NCI-H345 treated with DMSO at 0.1 percent for 48 hours (cell line): Measurements from ENCODE around the gene VPS39.

Experiments used
- DNase-seq: peaks from one replicate; lab custom pipeline; 2025; ENCODE audit not compliant: unreplicated experiment; lab: John Stamatoyannopoulos, UW

VPS39 gene

DNA sequence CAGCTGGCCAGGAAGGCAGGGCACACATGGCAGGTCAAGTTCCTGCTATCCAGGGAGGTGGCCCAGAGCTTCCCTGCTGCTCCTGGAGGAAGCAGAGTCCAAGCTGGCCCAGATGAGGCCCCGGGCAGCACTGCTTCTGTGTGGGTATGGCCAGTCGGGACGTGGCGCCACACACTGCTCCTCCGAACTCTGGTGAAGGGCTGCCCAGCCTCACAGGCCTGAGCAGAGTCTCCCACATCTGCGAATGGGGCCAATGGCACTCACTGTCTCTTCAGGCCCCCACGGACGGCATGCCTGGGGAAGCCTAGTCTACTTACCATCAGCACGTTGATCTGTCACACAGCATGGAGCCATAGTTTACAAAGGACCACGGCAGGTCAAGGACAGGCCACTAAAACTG lies 49.2 kb downstream of the VPS39 start:
- no peak for DNase-seq

DNA sequence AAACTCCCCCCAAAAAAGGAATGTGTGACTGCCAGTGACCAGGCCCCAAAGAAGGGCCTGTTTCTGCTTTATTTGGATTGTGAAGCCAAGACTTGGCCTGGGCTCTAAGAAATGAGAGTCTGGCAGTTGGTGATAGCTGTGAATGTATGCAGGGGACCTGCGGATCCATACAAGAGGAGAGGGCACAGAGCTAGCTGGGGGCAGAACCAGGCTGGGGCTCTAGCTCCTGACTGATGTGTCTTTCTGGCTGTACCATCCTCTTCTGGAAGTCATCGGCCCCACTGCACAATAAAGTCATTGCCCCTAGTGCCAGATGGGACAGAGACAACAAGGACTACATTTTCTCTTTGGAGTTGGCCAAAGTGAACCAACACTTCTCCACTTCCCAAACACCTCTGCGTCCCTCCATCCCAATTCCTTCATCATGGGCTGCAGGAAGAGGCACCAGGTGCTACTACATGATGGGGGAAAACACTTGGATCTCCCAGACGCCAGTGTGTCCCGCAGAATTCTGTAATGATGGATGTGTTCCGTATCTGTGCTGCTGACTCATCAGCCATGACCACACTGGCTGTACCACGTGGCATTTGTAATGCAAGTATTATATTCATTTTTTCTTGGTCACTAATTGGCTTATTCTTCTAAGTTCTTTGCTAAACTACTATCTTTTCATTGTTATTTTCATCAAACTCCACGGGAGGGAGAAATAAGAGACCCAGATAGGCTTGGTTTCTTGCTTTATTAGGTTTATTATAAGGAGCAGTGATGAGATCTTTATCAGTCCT lies 49.9 kb downstream of the VPS39 start:
- DNase-seq = no peak

DNA sequence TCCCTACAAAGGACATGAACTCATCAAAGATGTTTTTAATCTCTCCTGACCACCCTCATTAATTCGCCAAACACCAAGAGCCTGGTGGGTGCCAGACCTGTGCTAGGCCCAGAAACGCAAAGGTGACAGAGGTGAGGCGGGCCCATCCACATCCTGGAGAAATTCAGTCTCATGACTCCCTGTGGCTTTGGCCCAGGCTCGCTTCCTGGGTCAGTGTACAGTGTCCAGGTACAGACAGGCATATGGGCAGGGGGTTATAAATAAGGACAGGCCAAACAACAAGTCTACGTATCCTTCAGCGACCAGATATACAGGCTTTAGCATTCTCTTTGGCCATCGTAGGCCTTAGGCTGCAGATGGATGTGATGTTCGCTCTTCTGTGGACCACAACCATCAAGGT lies 50.7 kb downstream of the VPS39 start:
- no peak for DNase-seq

DNA sequence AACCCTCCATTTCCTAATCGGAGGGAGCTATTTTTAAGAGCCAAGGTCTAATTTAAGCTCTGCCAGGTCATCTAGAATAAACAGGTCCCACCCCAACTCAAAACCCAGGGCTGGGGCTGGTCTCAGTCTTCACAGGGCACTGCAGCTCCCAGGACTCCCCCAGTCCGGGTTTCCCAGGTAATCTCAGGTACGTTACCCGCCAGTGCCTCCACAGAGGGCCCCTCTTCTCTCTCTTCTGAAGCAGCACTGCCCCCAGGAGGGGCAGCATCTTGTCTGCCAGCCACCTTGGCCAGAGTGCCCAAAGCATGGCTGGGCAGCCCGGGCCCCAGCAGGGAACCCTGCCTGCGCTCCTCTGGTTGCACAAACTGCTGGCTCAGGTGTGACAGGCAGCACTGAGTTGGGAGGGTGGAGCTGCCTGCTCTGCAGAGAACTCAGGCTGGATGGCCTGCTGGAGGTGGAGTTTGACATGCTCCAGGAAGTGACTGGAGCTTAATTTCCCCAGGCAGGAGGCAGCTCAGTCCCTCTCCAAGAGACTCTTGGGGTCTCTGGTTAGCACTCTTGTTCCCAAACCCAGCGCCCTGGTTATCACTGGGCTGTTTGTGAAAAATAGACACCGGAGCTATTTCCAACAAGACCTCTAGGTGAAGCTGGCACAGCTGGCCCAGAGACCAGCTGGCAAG lies 51.7 kb downstream of the VPS39 start, which contains the start of gene PLA2G4F:
TSS of gene PLA2G4F (minus strand) at position 394 of the 680 bp plus-strand sequence. CDS start at position 307, 87 bp downstream.
- DNase-seq = no peak

DNA sequence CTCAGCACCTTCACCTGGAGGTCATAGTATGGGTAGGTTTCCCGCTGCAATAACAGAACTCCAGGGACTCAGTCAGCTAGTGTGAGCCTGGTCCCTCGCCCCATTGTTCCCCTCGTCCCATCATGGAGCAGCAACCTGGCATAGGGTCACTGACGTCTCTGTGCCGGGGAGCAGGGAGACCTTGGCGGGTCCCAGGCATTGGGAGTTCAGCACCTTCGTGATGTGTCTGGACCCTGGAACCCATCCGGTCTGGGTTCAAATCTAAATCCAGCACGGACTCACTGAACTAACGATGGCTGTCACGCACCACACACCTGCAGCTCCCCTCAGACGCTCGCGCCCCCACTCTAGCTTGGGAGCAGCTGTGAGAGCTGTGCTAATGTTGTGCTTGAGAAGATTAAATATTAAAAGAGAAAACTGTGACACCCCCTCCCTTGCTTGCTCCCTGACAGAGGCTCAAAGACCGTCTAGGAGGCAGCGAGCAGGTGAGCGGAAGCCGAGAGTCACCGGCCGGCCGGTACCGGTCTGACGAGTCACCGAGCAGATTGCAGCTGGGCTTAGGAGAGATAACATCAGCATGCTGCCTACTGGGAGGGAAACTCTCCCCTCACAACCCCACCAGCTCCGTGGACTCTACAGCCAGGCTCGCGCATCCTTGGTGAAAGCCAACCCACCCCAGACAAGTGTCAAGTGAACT lies 52.4 kb downstream of the VPS39 start:
- DNase-seq = no peak

DNA sequence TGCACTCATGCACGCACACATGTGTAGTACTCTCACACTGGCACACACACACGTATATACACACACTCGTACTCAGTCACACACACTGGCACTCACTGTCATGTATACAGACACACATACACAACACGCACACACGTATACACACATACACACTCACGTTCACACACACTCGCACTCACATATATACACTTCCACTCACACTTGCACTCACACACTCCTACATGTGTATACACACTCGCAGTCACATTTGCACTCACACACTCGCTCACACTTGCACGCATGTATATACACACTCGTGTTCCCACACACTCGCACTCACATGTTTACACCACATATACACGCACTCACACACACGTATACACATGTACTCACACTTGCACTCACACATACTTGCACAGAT lies 53.1 kb downstream of the VPS39 start:
- no peak for DNase-seq

DNA sequence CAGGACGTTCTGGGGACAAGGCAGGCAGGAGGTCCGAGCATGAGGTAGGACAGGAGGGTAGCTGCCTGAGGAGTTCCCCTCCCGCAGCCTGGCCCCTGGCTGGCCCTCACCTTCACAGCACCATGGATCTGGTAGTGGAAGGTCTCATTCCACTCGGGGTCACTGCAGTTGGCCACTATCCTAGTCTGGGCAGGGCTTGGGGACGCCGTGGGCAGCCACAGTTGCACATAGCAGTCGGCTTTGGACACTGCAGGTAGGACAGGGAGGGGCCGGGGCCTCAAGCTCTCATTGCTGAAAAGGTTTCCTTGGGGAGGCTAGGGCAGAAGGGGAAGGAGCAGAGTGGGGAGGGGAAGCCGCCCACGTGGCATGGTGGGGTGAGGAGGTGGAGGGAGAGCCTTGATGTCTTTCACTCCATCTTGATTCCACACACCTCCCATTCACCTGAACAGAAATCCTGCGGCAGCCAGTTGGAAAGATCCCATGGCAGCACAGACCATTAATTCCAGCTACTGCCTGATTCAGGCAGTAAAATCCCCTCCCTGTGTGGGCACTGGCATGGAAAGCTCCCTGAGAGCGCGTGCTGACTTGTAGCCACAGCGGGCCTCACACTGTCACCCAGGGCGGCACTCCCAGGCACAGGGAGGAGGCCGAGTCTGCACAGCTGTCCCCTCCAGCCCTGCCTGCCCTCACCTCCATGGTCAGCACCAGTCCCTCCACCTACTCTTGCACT lies 53.7 kb downstream of the VPS39 start:
- DNase-seq = no peak

DNA sequence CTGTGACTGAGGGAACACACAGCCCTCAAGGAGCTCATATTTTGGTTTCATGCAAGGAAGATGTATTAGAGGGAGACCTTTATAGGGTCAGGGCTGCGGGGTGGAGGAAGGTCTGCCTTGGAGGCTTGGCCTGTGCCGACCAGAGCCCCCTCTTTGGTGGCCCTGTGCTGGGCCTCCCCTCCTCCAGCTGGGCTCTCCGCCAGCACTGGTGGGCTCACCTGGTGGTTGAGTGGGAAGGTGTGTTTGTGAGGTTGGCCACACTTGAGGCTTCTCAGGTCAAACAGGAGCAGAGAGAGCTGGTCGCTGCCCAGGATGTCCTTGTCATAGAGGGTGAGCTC lies 54.3 kb downstream of the VPS39 start:
- DNase-seq = no peak

DNA sequence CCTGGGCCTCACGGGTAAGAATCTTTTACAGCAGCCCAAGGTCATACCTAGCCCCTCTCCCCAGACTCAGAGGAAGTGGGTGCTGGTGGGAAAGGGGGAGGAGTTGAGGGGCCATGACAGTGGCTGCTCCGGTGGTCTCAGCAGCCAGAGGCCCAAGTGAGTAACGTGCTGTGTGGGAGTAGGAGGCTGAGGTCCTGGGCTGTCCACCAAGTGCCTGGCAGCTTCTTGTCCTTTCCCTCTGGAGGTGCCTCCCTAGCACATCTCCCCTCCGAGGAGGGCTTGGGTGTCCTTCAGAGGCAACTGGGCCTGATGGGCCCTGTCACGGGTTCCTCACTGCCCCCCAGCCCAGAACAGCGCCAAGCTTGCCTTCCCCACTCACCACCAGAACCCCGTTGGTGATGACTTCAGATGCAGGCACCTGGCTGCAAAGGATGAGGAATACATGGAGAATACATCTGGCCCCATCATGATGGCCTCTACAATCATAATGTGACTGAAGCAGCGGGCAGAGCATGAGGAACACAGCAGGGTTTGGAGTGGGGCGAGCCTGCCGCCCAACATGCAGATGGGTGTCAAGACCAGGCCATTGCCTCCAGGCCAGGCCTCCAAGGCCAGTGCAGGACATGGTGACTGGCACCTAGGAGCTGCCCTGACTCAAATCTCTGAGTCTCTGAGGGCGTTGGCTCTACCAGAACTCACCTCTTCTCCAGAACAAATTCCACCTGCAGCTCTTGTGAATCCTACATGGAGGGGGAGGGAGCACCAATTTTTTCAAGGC lies 55.0 kb downstream of the VPS39 start:
- no peak for DNase-seq

DNA sequence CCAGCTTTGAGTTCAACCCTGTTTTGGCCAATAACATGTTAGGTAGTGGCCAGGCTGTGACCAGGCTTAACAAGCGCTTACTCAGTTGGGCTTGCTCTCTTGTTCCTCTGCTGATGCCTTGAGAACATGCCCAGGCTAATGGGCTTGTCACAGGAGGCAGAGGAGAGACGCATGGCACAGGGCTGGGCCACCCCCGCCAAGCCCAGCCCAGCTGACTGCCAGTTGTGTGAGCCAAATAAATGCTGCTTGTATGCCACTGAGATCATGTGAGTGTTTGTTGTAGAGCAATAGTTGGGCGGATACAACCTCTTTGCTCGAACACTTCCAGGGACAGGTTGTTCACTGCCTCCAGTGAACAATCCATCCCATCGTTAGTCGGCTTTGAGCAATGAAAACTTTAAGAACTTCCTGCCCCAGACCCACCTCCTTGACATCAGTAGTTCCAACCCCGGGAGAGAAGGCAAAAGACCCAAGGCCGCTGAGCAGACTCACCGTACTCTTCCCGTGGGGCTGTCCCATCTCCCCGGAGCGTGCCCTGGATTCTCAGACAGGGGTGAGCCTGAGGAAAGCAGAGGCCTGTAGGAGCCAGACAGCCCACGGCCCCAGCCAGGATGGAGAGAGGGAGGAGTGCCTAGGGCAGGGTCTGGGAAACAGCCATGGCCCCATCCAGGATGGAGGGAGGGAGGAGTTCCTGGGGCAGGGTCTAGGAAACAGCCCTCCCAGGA lies 55.7 kb downstream of the VPS39 start:
- no peak for DNase-seq

DNA sequence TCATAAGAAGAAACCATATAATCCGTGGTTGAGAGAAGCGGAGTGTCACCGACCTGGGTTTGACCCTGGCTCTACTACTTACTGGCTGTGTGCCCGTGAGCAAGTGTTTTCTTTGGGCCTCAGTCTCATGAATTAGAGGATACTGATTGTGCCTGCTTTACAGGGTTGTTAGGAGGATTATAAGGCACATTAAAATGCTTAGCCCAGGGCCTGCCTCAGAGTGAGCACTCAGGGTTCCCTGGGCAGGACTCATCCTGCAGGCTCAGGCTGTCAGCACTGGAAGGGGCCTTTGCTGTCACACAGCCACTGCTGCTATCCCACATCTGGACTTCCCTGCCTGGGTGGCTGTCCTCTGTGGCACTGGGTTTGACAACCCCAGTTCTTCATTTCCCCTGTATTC lies 56.4 kb downstream of the VPS39 start:
- no peak for DNase-seq

DNA sequence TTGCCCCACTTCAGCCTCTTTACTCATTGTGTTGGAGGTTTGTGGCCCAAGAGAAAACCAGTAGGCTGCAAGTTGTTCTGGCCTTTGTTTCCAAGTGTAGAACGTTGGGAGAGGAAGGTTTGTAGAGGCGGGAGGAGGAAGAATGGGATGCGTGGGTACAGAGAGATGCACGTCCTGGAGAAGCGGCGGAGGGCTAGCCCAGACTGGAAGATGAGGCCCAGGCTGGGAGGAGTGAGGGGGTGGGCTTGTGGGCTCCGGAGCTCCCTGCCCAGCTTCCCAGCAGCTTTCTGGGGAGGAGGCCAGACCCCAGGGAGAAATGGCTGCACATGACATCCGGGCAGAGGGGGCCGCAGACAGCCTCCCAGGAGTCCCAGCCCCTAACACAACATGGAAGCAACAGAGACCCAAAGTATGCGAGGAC lies 57.0 kb downstream of the VPS39 start:
- no peak for DNase-seq

DNA sequence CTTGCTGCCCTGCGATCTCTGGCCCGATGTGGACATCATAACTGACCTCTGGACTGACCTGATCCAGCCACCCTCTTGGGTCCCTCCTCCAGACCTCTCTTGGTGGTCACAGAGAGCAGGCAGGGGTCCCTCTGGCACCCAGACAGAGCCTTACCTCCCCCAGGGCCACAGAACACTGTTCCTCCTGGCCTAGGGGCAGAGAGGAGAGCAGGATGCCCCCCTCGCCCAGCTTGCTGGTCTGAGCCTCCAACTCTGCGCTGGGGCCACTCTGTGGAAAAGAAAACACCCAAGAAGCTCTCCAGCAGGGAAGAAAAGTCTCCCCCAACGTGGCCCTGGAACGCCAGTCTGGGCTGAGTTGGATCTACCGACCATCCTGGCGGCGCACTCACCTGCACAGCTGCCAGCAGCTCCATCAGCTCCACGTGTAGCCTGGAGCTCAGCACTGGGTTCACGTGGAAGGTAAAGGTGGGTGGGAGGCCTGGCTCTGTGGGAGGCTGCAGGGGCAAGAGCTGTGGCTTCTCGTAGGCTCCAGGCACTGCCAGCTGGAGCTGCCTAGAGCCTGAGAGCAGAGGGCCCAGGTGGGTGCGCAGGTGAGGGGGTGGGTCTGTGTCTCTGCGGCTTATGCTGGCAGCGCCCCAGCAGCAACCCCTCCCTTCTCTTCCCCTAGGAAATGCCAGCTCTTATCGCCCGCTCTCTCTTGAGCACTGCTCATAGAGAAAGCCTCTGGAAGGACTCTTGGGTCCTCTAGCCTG lies 57.7 kb downstream of the VPS39 start:
- no peak for DNase-seq

DNA sequence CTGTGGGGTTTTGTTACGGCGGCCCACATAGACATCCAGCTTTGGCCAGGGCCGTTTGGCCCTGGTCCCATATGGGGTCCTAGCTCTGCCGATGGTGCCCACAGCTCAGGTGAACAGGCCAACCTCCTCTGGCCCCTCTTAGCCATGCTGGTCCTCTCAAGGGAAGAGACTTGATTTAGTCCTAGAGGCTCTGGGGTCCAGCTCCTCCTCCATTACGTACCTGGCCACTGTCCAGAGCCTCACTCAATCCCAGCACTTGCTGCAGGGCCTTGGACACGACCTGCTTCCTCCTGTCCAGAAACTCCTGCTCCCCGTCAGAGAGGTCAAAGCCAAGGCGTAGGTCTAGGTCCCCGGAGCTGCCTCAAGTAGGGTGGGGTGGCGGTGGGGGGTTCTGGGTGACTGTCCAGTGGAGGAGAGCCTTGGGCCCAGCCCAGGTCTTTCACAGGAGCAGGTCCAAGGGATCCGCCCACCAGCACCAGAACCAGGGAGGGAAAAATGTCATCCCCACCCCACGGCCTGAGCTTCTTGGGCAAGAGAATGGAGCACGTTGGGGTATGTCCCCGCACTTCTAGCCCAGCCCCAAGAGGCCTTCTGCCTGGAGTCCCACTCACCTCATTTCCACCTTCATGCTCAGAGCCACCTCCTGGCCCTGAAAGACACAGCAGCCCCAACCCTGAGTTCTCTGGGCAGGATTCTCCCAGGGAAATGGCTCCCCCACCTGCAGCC lies 58.4 kb downstream of the VPS39 start:
- no peak for DNase-seq

DNA sequence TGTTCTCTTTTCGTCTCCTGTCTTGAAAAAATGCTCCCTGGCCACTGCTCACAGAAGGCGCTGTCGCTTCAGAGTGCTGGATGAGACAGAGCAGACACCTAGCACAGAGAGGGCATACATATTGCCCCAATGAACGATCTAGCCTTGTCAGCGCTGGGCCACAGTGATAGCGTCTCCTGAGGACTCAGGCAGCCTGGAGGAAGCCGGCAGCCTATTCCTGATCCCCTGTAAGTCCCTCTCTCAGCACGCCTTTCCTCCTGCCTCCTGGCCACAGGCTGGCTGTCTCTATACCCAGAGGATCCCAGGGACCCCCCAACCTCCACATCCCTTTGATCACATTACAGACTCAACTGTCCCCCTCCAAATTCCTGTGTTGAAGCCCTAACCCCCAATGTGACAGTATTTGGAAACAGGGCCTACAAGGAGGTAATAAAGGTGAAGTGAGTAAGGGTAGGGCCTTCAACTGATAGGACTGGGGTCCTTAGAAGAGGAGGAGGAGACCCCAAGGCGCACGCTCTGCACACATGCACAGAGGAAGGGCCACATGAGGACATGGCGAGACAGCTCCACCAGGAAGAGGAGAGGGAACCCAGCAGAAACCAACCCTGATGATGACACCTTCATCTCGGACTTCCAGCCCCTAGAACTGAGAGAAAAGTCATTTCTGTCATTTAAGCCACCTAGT lies 59.2 kb downstream of the VPS39 start:
- DNase-seq = no peak

DNA sequence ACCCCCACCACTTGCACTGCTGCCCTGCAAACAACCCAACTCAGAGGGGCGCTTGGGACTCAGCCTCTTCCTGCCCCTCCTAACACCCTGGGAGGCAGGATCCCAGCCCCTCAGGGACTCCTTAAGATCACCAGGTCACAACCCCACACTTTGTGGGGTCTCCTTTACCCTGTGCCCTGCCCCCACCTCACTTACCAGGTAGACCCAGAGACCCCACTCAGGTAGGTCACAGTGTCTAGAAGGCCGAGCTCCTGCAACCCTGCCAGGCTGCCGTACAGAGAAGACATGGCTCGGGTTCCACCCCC lies 60.7 kb downstream of the VPS39 start:
- DNase-seq = no peak

DNA sequence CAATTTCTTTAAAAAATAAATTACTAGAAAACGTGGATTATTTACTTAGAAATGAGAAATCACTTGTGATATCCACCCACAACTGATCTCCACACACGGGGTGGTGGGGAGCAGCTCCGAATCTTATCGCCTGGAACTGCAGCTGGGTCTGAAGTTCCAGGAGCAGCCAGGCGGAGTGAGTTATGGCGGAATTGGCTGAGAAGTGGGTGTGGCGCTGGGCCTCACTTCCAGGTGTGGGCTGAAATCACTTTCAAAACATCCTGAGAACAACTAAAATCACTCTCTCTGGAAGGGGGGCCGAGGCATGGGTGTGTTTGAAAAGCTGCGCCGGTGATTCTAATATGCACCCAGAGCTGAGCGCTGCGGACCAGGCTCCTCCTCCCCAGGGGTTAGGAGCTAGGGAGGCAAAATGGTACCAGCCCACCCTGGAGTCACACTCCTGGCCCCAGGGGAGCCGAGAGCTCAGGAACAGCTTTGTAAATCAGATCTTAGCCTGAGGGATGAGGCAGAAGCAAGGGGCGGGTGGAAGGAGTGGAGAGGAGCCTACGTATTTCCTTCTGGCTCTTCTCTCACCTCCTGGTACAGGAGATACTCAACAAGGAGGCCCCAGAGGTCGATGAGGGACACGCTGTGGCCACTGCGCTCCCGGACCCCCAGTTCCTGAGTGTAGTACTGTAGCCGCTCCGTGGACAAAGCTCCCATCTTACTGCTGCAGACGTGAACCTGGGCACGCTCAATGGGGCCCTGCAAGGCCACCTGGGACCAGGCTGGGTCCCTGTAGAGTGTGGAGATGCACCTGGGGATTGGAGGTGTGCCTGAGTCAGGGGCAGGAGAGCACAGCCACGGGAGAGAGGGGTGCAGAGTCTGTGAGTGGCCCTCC lies 61.3 kb downstream of the VPS39 start:
- no peak for DNase-seq
